ENCODE measurements around the gene NT5DC3.

- no peak for TF ChIP-seq HDGF (IDR thresholded peaks at IDR 0.05; ENCODE audit: borderline replicate concordance)
- no peak for TF ChIP-seq NFRKB (IDR thresholded peaks at IDR 0.05)
- TF ChIP-seq SUZ12 (IDR thresholded peaks at IDR 0.05) = no peak
- no peak for TF ChIP-seq FOXA1 (IDR thresholded peaks at IDR 0.05)
- no peak for TF ChIP-seq ZNF384 (IDR thresholded peaks at IDR 0.05)
- no peak for TF ChIP-seq CTBP1 (IDR thresholded peaks at IDR 0.05; ENCODE audit: borderline replicate concordance)
- TF ChIP-seq SP1 (IDR thresholded peaks at IDR 0.05) = no peak
- TF ChIP-seq PKNOX1 (IDR thresholded peaks at IDR 0.05) = no peak
These were observed 16.7 kb downstream of the NT5DC3 start for GRCh38 chr12:103824290-103824689.

All from HEK293T (cell line).